OCI-LY3 (cell line): Measurements from ENCODE around the gene PITPNM3.

ENCODE experiments used
- H2AFZ ChIP-seq: fragments of 200-600, 300-600 bp; shearing (Covaris generic); 2 replicates; pipeline ENCODE4 v1.6.0; 2014; ENCODE audit warnings: antibody characterized with exemption, low read depth, low read length
- H3K27ac ChIP-seq: fragments of 200-600, 300-600 bp; sonication (generic); 2 replicates; pipeline ENCODE4 v1.5.1; 2014; ENCODE audit warnings: mild to moderate bottlenecking, low read length, moderate library complexity, mixed read lengths
- H3K27me3 ChIP-seq: fragments of 200-600, 300-600 bp; sonication (generic); 2 replicates; pipeline ENCODE4 v1.6.1; 2014; ENCODE audit warnings: low read depth, low read length, mixed read lengths
- H3K36me3 ChIP-seq: fragments of 200-600, 300-600 bp; sonication (generic); replicated peaks from 2 replicates; pipeline ENCODE3; 2014; ENCODE audit warnings: low read depth, low read length, mixed read lengths
- H3K4me1 ChIP-seq: fragments of 300-600, 200-600 bp; sonication (generic); 2 replicates; pipeline ENCODE4 v1.6.1; 2014; ENCODE audit warnings: low read length, mixed read lengths
- H3K4me2 ChIP-seq: fragments of 200-600, 300-600 bp; sonication (generic); 2 replicates; pipeline ENCODE4 v1.6.1; 2014; ENCODE audit warnings: low read length, mixed read lengths
- H3K4me3 ChIP-seq: fragments of 300-600, 200-600 bp; sonication (generic); 2 replicates; pipeline ENCODE4 v1.5.1; 2014; ENCODE audit warnings: antibody characterized with exemption, mild to moderate bottlenecking, low read length, moderate library complexity
- H3K79me2 ChIP-seq: fragments of 300-600, 200-600 bp; shearing (Covaris generic); 2 replicates; pipeline ENCODE4 v1.6.1; 2014; ENCODE audit warnings: mild to moderate bottlenecking, low read length, mixed read lengths
- H3K9ac ChIP-seq: fragments of 300-600, 200-600 bp; shearing (Covaris generic); 2 replicates; pipeline ENCODE4 v1.6.0; 2014; ENCODE audit warnings: mild to moderate bottlenecking, low read length, moderate library complexity
- H3K9me3 ChIP-seq: fragments of 200-600, 300-600 bp; shearing (Covaris generic); 2 replicates; pipeline ENCODE4 v1.6.1; 2014; ENCODE audit warnings: low read length, mixed read lengths; ENCODE audit not compliant: insufficient read depth
- H4K20me1 ChIP-seq: fragments of 200-600, 300-600 bp; sonication (generic); 2 replicates; pipeline ENCODE4 v1.6.1; 2016; ENCODE audit warnings: low read length, mixed read lengths; ENCODE audit not compliant: insufficient read depth
- CTCF ChIP-seq: fragments of 200-600, 300-600 bp; sonication (generic); IDR thresholded peaks from 2 replicates; pipeline ENCODE4 v1.5.1; 2014; ENCODE audit warnings: antibody characterized with exemption, low read length, low read depth
- EZH2phosphoT487 ChIP-seq: fragments of 200-600 bp; shearing (Covaris generic); IDR thresholded peaks from 2 replicates; pipeline ENCODE4 v1.6.1; 2018; ENCODE audit warnings: antibody characterized with exemption, mixed run types, low read depth

Gene PITPNM3

GRCh38 chr17:6572972-6573370, 16.6 kb upstream of the PITPNM3 start:
- H3K27me3 ChIP-seq = no peaks in the 10 kb centered on the region
- no peaks in the 10 kb centered on the region for H3K9me3 ChIP-seq
- H3K4me2 ChIP-seq = no peak overlapping the region
- no peaks in the 10 kb centered on the region for H4K20me1 ChIP-seq
- H3K9ac ChIP-seq = no peak overlapping the region
- H3K79me2 ChIP-seq = no peaks in the 10 kb centered on the region
- H3K4me1 ChIP-seq = no peaks in the 10 kb centered on the region
- no peak overlapping the region for H3K4me3 ChIP-seq
- H2AFZ ChIP-seq = no peak overlapping the region
- no peaks in the 10 kb centered on the region for H3K36me3 ChIP-seq
- H3K27ac ChIP-seq = no peak overlapping the region
- TF ChIP-seq CTCF (no peak), EZH2phosphoT487 (no peak)

- Histone ChIP-seq H4K20me1 (no peaks in the 10 kb centered on the region), H3K9ac (no peak overlapping the region), H3K9me3 (no peaks in the 10 kb centered on the region), H3K4me3 (no peak overlapping the region), H3K79me2 (no peaks in the 10 kb centered on the region), H3K36me3 (no peaks in the 10 kb centered on the region), H2AFZ (no peak overlapping the region), H3K27me3 (no peaks in the 10 kb centered on the region), H3K27ac (no peak overlapping the region), H3K4me2 (no peak overlapping the region), H3K4me1 (no peaks in the 10 kb centered on the region)
- no peak for TF ChIP-seq EZH2phosphoT487
- TF ChIP-seq CTCF = no peak
Measured at GRCh38 chr17:6571452-6571781, 15.1 kb upstream of the PITPNM3 start.

GRCh38 chr17:6570731-6571451, 14.5 kb upstream of the PITPNM3 start:
- H3K4me1 ChIP-seq = no peaks in the 10 kb centered on the region
- no peaks in the 10 kb centered on the region for H4K20me1 ChIP-seq
- no peaks in the 10 kb centered on the region for H3K36me3 ChIP-seq
- H3K79me2 ChIP-seq = no peaks in the 10 kb centered on the region
- no peak overlapping the region for H3K27ac ChIP-seq
- no peak overlapping the region for H3K4me2 ChIP-seq
- H3K9ac ChIP-seq = no peak overlapping the region
- TF ChIP-seq EZH2phosphoT487 (no peak), CTCF (no peak)
- no peak overlapping the region for H3K4me3 ChIP-seq
- H2AFZ ChIP-seq = no peak overlapping the region
- no peaks in the 10 kb centered on the region for H3K9me3 ChIP-seq
- no peaks in the 10 kb centered on the region for H3K27me3 ChIP-seq

- H3K4me2 ChIP-seq = no peak overlapping the region
- H3K9me3 ChIP-seq = no peaks in the 10 kb centered on the region
- no peaks in the 10 kb centered on the region for H3K27me3 ChIP-seq
- no peaks in the 10 kb centered on the region for H4K20me1 ChIP-seq
- no peaks in the 10 kb centered on the region for H3K36me3 ChIP-seq
- TF ChIP-seq EZH2phosphoT487 (no peak), CTCF (no peak)
- no peaks in the 10 kb centered on the region for H3K79me2 ChIP-seq
- no peak overlapping the region for H3K4me3 ChIP-seq
- no peaks in the 10 kb centered on the region for H3K4me1 ChIP-seq
- H2AFZ ChIP-seq = no peak overlapping the region
- no peak overlapping the region for H3K9ac ChIP-seq
- H3K27ac ChIP-seq = no peak overlapping the region
Measured at GRCh38 chr17:6569370-6570285, 13.3 kb upstream of the PITPNM3 start.
